Breast epithelium (tissue), 4 donors: ENCODE results near the gene TRAM2. TPM values are rescaled to one million over a fixed set of nuclear protein-coding genes. Genes with fewer than 3 reads are reported as not detected.

Experiments
- DNase-seq, 2 donors: peaks; one replicate each; pipeline ENCODE4 v3.0.0-alpha.2; 2019; ENCODE audit warnings: low spot score in 2 of 2
- H3K27ac ChIP-seq, 2 donors: fragments of 200-600 bp; sonication (generic) in 1 of 2; one replicate each; pipeline ENCODE4 v1.5.1; 2016 to 2019; ENCODE audit warnings: mild to moderate bottlenecking in 1 of 2
- H3K27me3 ChIP-seq, 2 donors: fragments of 200-600 bp; sonication (generic) in 1 of 2; one replicate each; pipeline versions ENCODE4 v1.5.1 to v1.6.0; 2017 to 2019; ENCODE audit warnings: control low read depth in 1 of 2, mild to moderate bottlenecking in 1 of 2
- H3K36me3 ChIP-seq: fragments of 200-600 bp; one replicate; pipeline ENCODE4 v1.5.1; 2019
- H3K4me1 ChIP-seq, 2 donors: fragments of 200-600 bp; sonication (generic); one replicate each; pipeline ENCODE4 v1.5.1; 2016 to 2019; ENCODE audit warnings: control low read depth in 1 of 2
- H3K4me3 ChIP-seq, 3 donors: fragments of 200-600 bp; sonication (generic); 1 replicate in 2 of 3; 2 replicates in 1 of 3; pipeline ENCODE4 v1.5.1; 2016 to 2019; ENCODE audit warnings: mild to moderate bottlenecking in 3 of 3, moderate library complexity in 2 of 3
- H3K9me3 ChIP-seq, 2 donors: fragments of 200-600 bp; sonication (generic) in 1 of 2; one replicate each; pipeline ENCODE4 v1.5.1; 2016 to 2019; ENCODE audit warnings: control low read depth in 1 of 2
- CTCF ChIP-seq, 3 donors: fragments of 450-650 bp; IDR thresholded peaks; one replicate each; pipeline ENCODE4 v1.5.1; 2016 to 2017; ENCODE audit warnings: antibody characterized with exemption in 3 of 3, mild to moderate bottlenecking in 3 of 3, moderate library complexity in 3 of 3
- POLR2A ChIP-seq: fragments of 450-650 bp; IDR thresholded peaks from one replicate; pipeline ENCODE4 v1.6.1; 2016; ENCODE audit warnings: antibody characterized with exemption, mild to moderate bottlenecking, moderate library complexity
- POLR2AphosphoS5 ChIP-seq, 3 donors: sonication (generic); formaldehyde crosslinking; IDR thresholded peaks; one replicate each; pipeline ENCODE4 v1.6.1; 2017; ENCODE audit warnings: antibody characterized with exemption in 3 of 3
- intact Hi-C: fragments of 100-400 bp; cut with DNase I; formaldehyde crosslinking; loops from one replicate; pipeline ENCODE4 v1.15.1; 2023; ENCODE audit warnings: low total_unique reads
- total RNA-seq, 3 donors: library from RNA; depleted of rRNA; stranded (reverse); fragments of >200 nt; gene quantifications; one replicate each; pipeline ENCODE4 v1.1.0, GENCODE V29; 2016

The TRAM2 gene
- total RNA-seq, 3 donors from 2014 or later: 11.9 to 33.0 (median 24.3) TPM

GRCh38 chr6:52503851-52504781 lies 72.7 kb downstream of the TRAM2 start:
- Histone ChIP-seq H3K27me3 (no peaks in the 10 kb centered on the region), H3K27ac (peak overlapping the region; percentile 83 to 86), H3K4me1 (peaks cover 3 to 13% of the 10 kb centered on the region in 2 donors), H3K4me3 (peak overlapping the region in 2 of 3 donors; percentile 27 to 47), H3K9me3 (no peaks in the 10 kb centered on the region), H3K36me3 (no peaks in the 10 kb centered on the region)
- intact Hi-C loops: loop anchor here (10.0 kb wide), 2 partner anchors 71 to 79 kb away; partner anchors contain the start of genes EFHC1 and TRAM2
- DNase-seq: peak; percentile 92 to 97
- TF ChIP-seq CTCF (IDR thresholded peaks at IDR 0.05) (no peak), POLR2A (no peak), POLR2AphosphoS5 (IDR thresholded peaks at IDR 0.05) (peak in 2 of 3 donors; percentile 29 to 52)

- Histone ChIP-seq H3K4me3 (peak overlapping the region in 1 of 3 donors; percentile 47), H3K4me1 (peaks cover 3 to 13% of the 10 kb centered on the region in 2 donors), H3K36me3 (no peaks in the 10 kb centered on the region), H3K27ac (peak overlapping the region; percentile 83 to 86), H3K27me3 (no peaks in the 10 kb centered on the region), H3K9me3 (no peaks in the 10 kb centered on the region)
- no peak for TF ChIP-seq CTCF (IDR thresholded peaks at IDR 0.05)
- TF ChIP-seq POLR2AphosphoS5 (IDR thresholded peaks at IDR 0.05): no peak
- TF ChIP-seq POLR2A: no peak
- intact Hi-C loops: loop anchor here (10.0 kb wide), 2 partner anchors 71 to 79 kb away; partner anchors contain the start of genes EFHC1 and TRAM2
- no peak for DNase-seq
Measured at GRCh38 chr6:52503323-52503747, 73.5 kb downstream of the TRAM2 start.

- intact Hi-C loops: loop anchor here (10.0 kb wide), 2 partner anchors 72 to 78 kb away; partner anchors contain the start of genes EFHC1 and TRAM2
- Histone ChIP-seq H3K27ac (peak overlapping the region in 1 of 2 donors; percentile 83), H3K4me1 (peaks cover 3 to 13% of the 10 kb centered on the region in 2 donors), H3K9me3 (no peaks in the 10 kb centered on the region), H3K36me3 (no peaks in the 10 kb centered on the region), H3K4me3 (no peak overlapping the region), H3K27me3 (no peaks in the 10 kb centered on the region)
- DNase-seq: no peak
- no peak for TF ChIP-seq POLR2A
- no peak for TF ChIP-seq CTCF (IDR thresholded peaks at IDR 0.05)
- TF ChIP-seq POLR2AphosphoS5 (IDR thresholded peaks at IDR 0.05): no peak
Measured at GRCh38 chr6:52502306-52503029, 74.4 kb downstream of the TRAM2 start.

GRCh38 chr6:52500238-52501129 lies 76.4 kb downstream of the TRAM2 start:
- peak overlapping the region; percentile 21 to 57 for H3K27ac ChIP-seq
- no peaks in the 10 kb centered on the region for H3K27me3 ChIP-seq
- no peaks in the 10 kb centered on the region for H3K9me3 ChIP-seq
- no peak for TF ChIP-seq POLR2A
- no peak for TF ChIP-seq POLR2AphosphoS5 (IDR thresholded peaks at IDR 0.05)
- no peak for TF ChIP-seq CTCF (IDR thresholded peaks at IDR 0.05)
- no peaks in the 10 kb centered on the region for H3K36me3 ChIP-seq
- DNase-seq: peak in 1 of 2 donors; percentile 88
- peaks cover 3 to 13% of the 10 kb centered on the region in 2 donors for H3K4me1 ChIP-seq
- intact Hi-C loops: loop anchor here (10.0 kb wide), 2 partner anchors 74 to 76 kb away; partner anchors contain the start of genes EFHC1 and TRAM2
- H3K4me3 ChIP-seq: no peak overlapping the region
